GM23338 (cell line): ENCODE measurements around the gene RGL3. TPM values are rescaled to one million over a fixed set of nuclear protein-coding genes. Genes with fewer than 3 reads are reported as not detected.
"Not testable (repeated sequence)": the region's sequence is repeated elsewhere in the genome, so short reads cannot be mapped to it uniquely, and the experiment has no call there.

ENCODE experiments used
- ATAC-seq: fragments of 200-7000 bp; cut with Tn5 transposase; 3 replicates; pipeline ENCODE4 v1.9.1; 2020
- DNase-seq: peaks from one replicate; pipeline ENCODE4 v3.0.0-alpha.2; 2015; ENCODE audit warnings: low spot score
- H2AFZ ChIP-seq: fragments of 200-600 bp; sonication (generic); 2 replicates; pipeline ENCODE4 v1.8.0; 2016; ENCODE audit warnings: antibody characterized with exemption, mild to moderate bottlenecking, moderate library complexity
- H3F3A ChIP-seq: fragments of 200-600 bp; sonication (generic); replicated peaks from 2 replicates; pipeline ENCODE4 v1.8.0; 2017; ENCODE audit warnings: antibody characterized with exemption, mixed run types, low read depth
- H3K27ac ChIP-seq: fragments of 200-600 bp; sonication (generic); 2 replicates; pipeline ENCODE4 v1.6.1; 2016; ENCODE audit warnings: low read depth
- H3K27me3 ChIP-seq: fragments of 200-600 bp; sonication (generic); 2 replicates; pipeline ENCODE4 v1.8.0; 2016; ENCODE audit warnings: mild to moderate bottlenecking, mixed run types, moderate library complexity; ENCODE audit not compliant: insufficient read depth
- H3K36me3 ChIP-seq: fragments of 200-600 bp; sonication (generic); 2 replicates; pipeline ENCODE4 v1.8.0; 2016; ENCODE audit warnings: mild to moderate bottlenecking; ENCODE audit not compliant: insufficient read depth
- H3K4me1 ChIP-seq: fragments of 200-600 bp; sonication (generic); 2 replicates; pipeline ENCODE4 v1.8.0; 2016; ENCODE audit warnings: mild to moderate bottlenecking, moderate library complexity; ENCODE audit not compliant: insufficient read depth
- H3K4me2 ChIP-seq: fragments of 200-600 bp; sonication (generic); 2 replicates; pipeline ENCODE4 v1.7.1; 2017; ENCODE audit warnings: mixed run types
- H3K4me3 ChIP-seq: fragments of 200-600 bp; sonication (generic); 2 replicates; pipeline ENCODE4 v1.6.1; 2016; ENCODE audit warnings: mixed run types
- H3K79me2 ChIP-seq: fragments of 200-600 bp; sonication (generic); replicated peaks from 2 replicates; pipeline ENCODE4 v1.8.0; 2017; ENCODE audit warnings: mild to moderate bottlenecking; ENCODE audit not compliant: insufficient read depth
- H3K9me2 ChIP-seq: fragments of 200-600 bp; sonication (generic); 2 replicates; pipeline ENCODE4 v1.8.0; 2017; ENCODE audit not compliant: insufficient read depth
- H4K20me1 ChIP-seq: fragments of 200-600 bp; sonication (generic); replicated peaks from 2 replicates; pipeline ENCODE4 v1.8.0; 2017; ENCODE audit warnings: mild to moderate bottlenecking; ENCODE audit not compliant: insufficient read depth
- H3K27ac Mint-ChIP-seq: 2 replicates; pipeline ENCODE4 v1.8.0; 2020; ENCODE audit warnings: inconsistent platforms, mild to moderate bottlenecking, moderate library complexity, mixed read lengths
- H3K27me3 Mint-ChIP-seq: 3 replicates; pipeline ENCODE4 v1.8.0; 2022; ENCODE audit warnings: low read depth, mild to moderate bottlenecking, moderate library complexity, mixed read lengths, inconsistent platforms; ENCODE audit not compliant: insufficient read depth, poor library complexity
- H3K36me3 Mint-ChIP-seq: 3 replicates; pipeline ENCODE4 v1.8.0; 2021; ENCODE audit warnings: low read depth, mild to moderate bottlenecking, inconsistent platforms, moderate library complexity, mixed read lengths
- H3K4me1 Mint-ChIP-seq: 3 replicates; pipeline ENCODE4 v1.8.0; 2020; ENCODE audit warnings: mild to moderate bottlenecking, inconsistent platforms, mixed read lengths
- H3K4me3 Mint-ChIP-seq: 3 replicates; pipeline ENCODE4 v1.8.0; 2021; ENCODE audit warnings: moderate library complexity, mild to moderate bottlenecking, inconsistent platforms, mixed read lengths
- H3K9me3 Mint-ChIP-seq: 3 replicates; pipeline ENCODE4 v1.8.0; 2020; ENCODE audit warnings: moderate library complexity, mild to moderate bottlenecking, inconsistent platforms, mixed read lengths
- JUNB ChIP-seq: IDR thresholded peaks from one replicate; pipeline ENCODE4 v1.6.1; 2016; ENCODE audit warnings: antibody characterized with exemption; ENCODE audit not compliant: unreplicated experiment
- STAT1 ChIP-seq: IDR thresholded peaks from one replicate; pipeline ENCODE4 v1.6.1; 2016; ENCODE audit warnings: antibody characterized with exemption; ENCODE audit not compliant: unreplicated experiment
- ZNF114 ChIP-seq: fragments of 250-450 bp; sonication (Bioruptor Pico); IDR thresholded peaks from 2 replicates; pipeline ENCODE4 v1.5.0; 2020; ENCODE audit warnings: mild to moderate bottlenecking, moderate library complexity
- ZNF331 ChIP-seq: fragments of 250-450 bp; sonication (Bioruptor Pico); IDR thresholded peaks from 2 replicates; pipeline ENCODE4 v1.5.0; 2020; ENCODE audit warnings: low read depth, mild to moderate bottlenecking, moderate library complexity
- polyA plus RNA-seq: library from polyadenylated mRNA; unstranded; fragments of >200 nt; fragmentation: Nextera tagmentation; extraction: Ambion mirVana; gene quantifications from 2 replicates; pipeline ENCODE4 v1.2.1, GENCODE V29; 2016
- total RNA-seq: library from RNA; depleted of rRNA; stranded (reverse); fragments of >200 nt; shearing (Covaris generic); gene quantifications from 2 replicates; pipeline ENCODE4 v1.2.3, GENCODE V29; 2014
- TF ChIP-seq, protein P1 (sequence below), 2 experiments: fragments of 200-600 bp in 1 of 2; sonication (generic) in 1 of 2; conservative IDR thresholded peaks; 2 replicates each; pipeline versions ENCODE4 v1.5.1 to v1.6.1; 2016 to 2017; ENCODE audit warnings: antibody characterized with exemption in 2 of 2, low read depth in 2 of 2, mild to moderate bottlenecking in 2 of 2, moderate library complexity in 1 of 2
- TF ChIP-seq, protein P2 (sequence below): IDR thresholded peaks from one replicate; pipeline ENCODE4 v1.6.1; 2018; ENCODE audit warnings: antibody characterized with exemption; ENCODE audit not compliant: unreplicated experiment

Gene RGL3
- total and polyA plus RNA-seq, 2 experiments from 2014 or later = 48.8 to 49.4 TPM

DNA sequence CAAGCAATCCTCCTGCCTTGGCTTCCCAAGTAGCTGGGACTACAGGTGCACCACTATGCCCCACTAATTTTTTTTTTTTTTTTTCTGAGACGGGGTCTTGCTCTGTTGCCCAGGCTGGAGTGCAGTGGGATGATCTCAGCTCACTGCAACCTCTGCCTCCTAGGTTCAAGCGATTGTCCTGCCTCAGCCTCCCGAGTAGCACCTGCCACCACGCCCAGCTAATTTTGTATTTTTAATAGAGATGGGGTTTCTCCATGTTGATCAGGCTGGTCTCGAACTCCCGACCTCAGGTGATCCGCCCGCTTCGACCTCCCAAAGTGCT is 36.1 kb upstream of the RGL3 start:
- not testable (repeated sequence) for H3K4me2 ChIP-seq, H2AFZ ChIP-seq, H3K27me3 ChIP-seq, H4K20me1 ChIP-seq, H3K27me3 Mint-ChIP-seq, H3K9me2 ChIP-seq, H3K27ac ChIP-seq, DNase-seq, H3F3A ChIP-seq, H3K36me3 Mint-ChIP-seq, H3K36me3 ChIP-seq, ATAC-seq, H3K79me2 ChIP-seq, H3K4me3 Mint-ChIP-seq, H3K27ac Mint-ChIP-seq, H3K4me3 ChIP-seq, H3K9me3 Mint-ChIP-seq
- H3K4me1 ChIP-seq = peaks cover 31% of the 10 kb centered on the region
- H3K4me1 Mint-ChIP-seq = peaks cover 22% of the 10 kb centered on the region

DNA sequence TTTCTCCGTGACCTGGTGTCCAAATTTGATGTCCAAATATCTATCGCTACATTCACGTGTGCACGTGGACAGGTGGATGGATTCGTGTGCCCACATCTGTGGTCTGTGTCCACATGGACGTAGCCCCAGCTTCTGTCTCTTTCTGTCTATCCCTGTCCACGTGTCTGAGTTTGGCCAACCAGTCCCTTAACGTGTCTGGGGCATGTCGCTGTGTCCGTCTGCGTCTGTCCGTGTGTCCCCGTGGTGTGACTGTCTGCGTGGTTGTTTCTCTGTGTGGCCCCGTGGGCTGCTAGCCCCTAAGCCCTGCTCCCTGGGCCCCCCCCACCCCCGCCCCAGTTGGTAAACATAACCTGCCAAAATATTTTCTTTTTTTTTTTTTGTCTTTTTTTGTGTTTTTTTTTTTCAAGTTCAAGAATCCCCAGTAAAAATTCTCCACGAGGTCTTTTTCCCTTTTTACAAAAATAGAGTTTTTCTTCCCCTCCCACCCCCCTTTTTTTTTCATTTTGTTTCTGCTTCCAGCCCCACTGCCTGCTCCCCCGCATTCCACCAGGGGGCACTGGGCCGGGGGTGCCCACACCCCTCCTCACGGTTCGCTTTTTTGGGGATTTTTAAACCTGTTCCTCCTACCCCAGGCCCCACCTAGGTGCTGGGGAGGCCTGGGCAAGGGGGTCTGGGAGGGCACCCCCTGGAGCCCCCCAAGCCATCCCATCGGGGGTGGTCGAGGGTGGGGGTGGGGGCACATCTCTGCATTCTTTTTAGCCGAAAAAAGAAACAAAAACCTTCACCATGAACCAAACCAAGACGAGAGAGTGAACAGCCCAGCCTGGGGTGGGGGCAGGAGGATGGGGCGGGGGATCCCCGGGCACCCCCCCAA is 34.6 kb upstream of the RGL3 start:
- no peaks in the 10 kb centered on the region for H4K20me1 ChIP-seq
- no peak overlapping the region for H3K27ac ChIP-seq
- H3K36me3 ChIP-seq = no peaks in the 10 kb centered on the region
- 0 out of 2 replicates have a peak overlapping the region, but pooled peaks have one; percentile 27 for H3K4me3 ChIP-seq
- ATAC-seq (peak; percentile 53), DNase-seq (peak; percentile 72)
- peak overlapping the region; percentile 95 for H3K27ac Mint-ChIP-seq
- peak overlapping the region; percentile 13; the same call in 1 of the 2 replicates for H3K4me2 ChIP-seq
- peaks cover 13% of the 10 kb centered on the region for H3K36me3 Mint-ChIP-seq
- H3K9me3 Mint-ChIP-seq = no peaks in the 10 kb centered on the region; the same call in 2 of the 3 replicates
- TF ChIP-seq, protein P1, sequence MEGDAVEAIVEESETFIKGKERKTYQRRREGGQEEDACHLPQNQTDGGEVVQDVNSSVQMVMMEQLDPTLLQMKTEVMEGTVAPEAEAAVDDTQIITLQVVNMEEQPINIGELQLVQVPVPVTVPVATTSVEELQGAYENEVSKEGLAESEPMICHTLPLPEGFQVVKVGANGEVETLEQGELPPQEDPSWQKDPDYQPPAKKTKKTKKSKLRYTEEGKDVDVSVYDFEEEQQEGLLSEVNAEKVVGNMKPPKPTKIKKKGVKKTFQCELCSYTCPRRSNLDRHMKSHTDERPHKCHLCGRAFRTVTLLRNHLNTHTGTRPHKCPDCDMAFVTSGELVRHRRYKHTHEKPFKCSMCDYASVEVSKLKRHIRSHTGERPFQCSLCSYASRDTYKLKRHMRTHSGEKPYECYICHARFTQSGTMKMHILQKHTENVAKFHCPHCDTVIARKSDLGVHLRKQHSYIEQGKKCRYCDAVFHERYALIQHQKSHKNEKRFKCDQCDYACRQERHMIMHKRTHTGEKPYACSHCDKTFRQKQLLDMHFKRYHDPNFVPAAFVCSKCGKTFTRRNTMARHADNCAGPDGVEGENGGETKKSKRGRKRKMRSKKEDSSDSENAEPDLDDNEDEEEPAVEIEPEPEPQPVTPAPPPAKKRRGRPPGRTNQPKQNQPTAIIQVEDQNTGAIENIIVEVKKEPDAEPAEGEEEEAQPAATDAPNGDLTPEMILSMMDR (conservative IDR thresholded peaks at IDR 0.05; ENCODE audit: low read depth in 2 of 2) = peak; percentile 74 to 97
- no peak for TF ChIP-seq STAT1
- no peaks in the 10 kb centered on the region for H3K9me2 ChIP-seq
- H3K4me1 Mint-ChIP-seq = peaks cover 22% of the 10 kb centered on the region
- peak overlapping the region; percentile 40; the same call in 1 of the 2 replicates for H2AFZ ChIP-seq
- H3K27me3 Mint-ChIP-seq = peaks cover 12% of the 10 kb centered on the region
- 0 out of 2 replicates have a peak, but pooled peaks cover 9% of the 10 kb centered on the region for H3F3A ChIP-seq
- H3K4me1 ChIP-seq = peaks cover 31% of the 10 kb centered on the region
- no peaks in the 10 kb centered on the region for H3K79me2 ChIP-seq
- H3K4me3 Mint-ChIP-seq = peak overlapping the region; percentile 49; the same call in 1 of the 3 replicates
- no peaks in the 10 kb centered on the region for H3K27me3 ChIP-seq

DNA sequence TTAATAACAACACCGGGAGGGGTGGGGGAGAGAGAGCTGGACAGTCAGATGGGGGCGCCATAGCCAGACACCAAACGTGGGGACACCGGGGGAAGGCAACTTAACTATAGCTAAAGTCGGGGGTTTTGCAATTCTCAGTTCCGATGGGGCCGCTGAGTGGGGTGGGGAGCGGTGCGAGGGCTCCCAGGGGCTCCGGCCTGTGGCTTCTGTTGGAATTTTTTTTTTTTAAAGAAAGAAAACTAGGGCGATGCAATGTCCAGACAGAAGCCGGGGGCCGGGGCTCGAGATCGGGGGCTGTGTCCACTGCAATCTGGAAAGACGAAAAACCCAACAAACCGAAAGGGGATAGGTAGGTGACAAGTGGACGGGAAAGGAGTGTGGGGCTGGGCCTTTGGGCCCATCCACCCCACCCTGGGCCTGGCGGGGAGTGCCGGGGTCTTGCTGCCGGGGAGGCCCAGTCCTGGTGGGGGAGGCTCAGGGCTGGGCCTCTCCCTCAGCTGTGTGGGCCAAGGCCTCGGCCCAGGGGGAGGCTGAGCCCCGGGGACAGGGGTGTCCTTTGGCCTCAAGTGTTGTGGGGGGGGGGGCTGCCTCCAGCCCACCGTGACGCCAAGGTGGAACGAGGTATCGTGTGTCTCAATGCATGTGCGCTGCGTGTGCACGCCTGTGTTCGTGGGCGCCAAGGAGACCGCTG is 33.7 kb upstream of the RGL3 start:
- TF ChIP-seq, protein P1 (conservative IDR thresholded peaks at IDR 0.05; ENCODE audit: low read depth in 2 of 2) = peak; percentile 59 to 69
- TF ChIP-seq JUNB (no peak), ZNF114 (CRISPR knock-in tag) (no peak), ZNF331 (CRISPR knock-in tag) (no peak)
- TF ChIP-seq, protein P2, sequence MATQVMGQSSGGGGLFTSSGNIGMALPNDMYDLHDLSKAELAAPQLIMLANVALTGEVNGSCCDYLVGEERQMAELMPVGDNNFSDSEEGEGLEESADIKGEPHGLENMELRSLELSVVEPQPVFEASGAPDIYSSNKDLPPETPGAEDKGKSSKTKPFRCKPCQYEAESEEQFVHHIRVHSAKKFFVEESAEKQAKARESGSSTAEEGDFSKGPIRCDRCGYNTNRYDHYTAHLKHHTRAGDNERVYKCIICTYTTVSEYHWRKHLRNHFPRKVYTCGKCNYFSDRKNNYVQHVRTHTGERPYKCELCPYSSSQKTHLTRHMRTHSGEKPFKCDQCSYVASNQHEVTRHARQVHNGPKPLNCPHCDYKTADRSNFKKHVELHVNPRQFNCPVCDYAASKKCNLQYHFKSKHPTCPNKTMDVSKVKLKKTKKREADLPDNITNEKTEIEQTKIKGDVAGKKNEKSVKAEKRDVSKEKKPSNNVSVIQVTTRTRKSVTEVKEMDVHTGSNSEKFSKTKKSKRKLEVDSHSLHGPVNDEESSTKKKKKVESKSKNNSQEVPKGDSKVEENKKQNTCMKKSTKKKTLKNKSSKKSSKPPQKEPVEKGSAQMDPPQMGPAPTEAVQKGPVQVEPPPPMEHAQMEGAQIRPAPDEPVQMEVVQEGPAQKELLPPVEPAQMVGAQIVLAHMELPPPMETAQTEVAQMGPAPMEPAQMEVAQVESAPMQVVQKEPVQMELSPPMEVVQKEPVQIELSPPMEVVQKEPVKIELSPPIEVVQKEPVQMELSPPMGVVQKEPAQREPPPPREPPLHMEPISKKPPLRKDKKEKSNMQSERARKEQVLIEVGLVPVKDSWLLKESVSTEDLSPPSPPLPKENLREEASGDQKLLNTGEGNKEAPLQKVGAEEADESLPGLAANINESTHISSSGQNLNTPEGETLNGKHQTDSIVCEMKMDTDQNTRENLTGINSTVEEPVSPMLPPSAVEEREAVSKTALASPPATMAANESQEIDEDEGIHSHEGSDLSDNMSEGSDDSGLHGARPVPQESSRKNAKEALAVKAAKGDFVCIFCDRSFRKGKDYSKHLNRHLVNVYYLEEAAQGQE = no peak
- Histone ChIP-seq H2AFZ (peak overlapping the region; percentile 72), H4K20me1 (no peaks in the 10 kb centered on the region), H3K27me3 (no peaks in the 10 kb centered on the region), H3K4me1 (peaks cover 31% of the 10 kb centered on the region), H3K9me2 (no peaks in the 10 kb centered on the region), H3K27ac (no peak overlapping the region; the same call in 1 of the 2 replicates), H3K4me2 (peak overlapping the region; percentile 55), H3F3A (0 out of 2 replicates have a peak, but pooled peaks cover 9% of the 10 kb centered on the region), H3K36me3 (no peaks in the 10 kb centered on the region; the same call in 1 of the 2 replicates), H3K4me3 (peak overlapping the region; percentile 10; the same call in 1 of the 2 replicates), H3K79me2 (no peaks in the 10 kb centered on the region)
- Mint-ChIP-seq H3K27me3 (peaks cover 12% of the 10 kb centered on the region), H3K36me3 (peaks cover 18% of the 10 kb centered on the region), H3K9me3 (no peaks in the 10 kb centered on the region; the same call in 2 of the 3 replicates), H3K27ac (peak overlapping the region; percentile 95), H3K4me3 (peak overlapping the region; percentile 45), H3K4me1 (peaks cover 22% of the 10 kb centered on the region)
- ATAC-seq (peak; percentile 12), DNase-seq (peak; percentile 59)
